Caco-2 (cell line): Measurements from ENCODE around the gene OR11H6. TPM values are rescaled to one million over a fixed set of nuclear protein-coding genes. Genes with fewer than 3 reads are reported as not detected.
"Not testable (repeated sequence)": the region's sequence is repeated elsewhere in the genome, so short reads cannot be mapped to it uniquely, and the experiment has no call there.

Experiments used
- BruUV-seq: library from RNA; stranded (reverse); fragments of 400-500 nt; replicated peaks from 2 replicates; lab custom pipeline; 2021; lab: Mats Ljungman, UMichigan
- CTCF ChIA-PET: fragments of 300-600 bp; sonication (Branson Sonifier 250); formaldehyde crosslinking; loops from one replicate; lab custom pipeline; 2022; ENCODE audit warnings: antibody characterized with exemption; lab: Charles Lee
- POLR2A ChIA-PET: fragments of 300-600 bp; sonication (Branson Sonifier 250); formaldehyde crosslinking; loops from one replicate; lab custom pipeline; 2022; ENCODE audit warnings: antibody characterized with exemption; lab: Charles Lee
- DNase-seq, 2 experiments: peaks; one replicate each; pipeline versions ENCODE4 v3.0.0 to v3.0.0-alpha.2; 2020 to 2022
- H3K27me3 ChIP-seq: replicated peaks from 2 replicates; pipeline ENCODE4 v1.6.0; 2011; ENCODE audit warnings: low read length; ENCODE audit not compliant: control insufficient read depth, insufficient read depth
- H3K36me3 ChIP-seq: 2 replicates; pipeline ENCODE4 v1.5.1; 2011; ENCODE audit warnings: low read length; ENCODE audit not compliant: control insufficient read depth, insufficient read depth
- H3K4me1 ChIP-seq: fragments of 250-450 bp; sonication (Bioruptor Pico); 2 replicates; pipeline ENCODE4 v1.5.1; 2020; ENCODE audit warnings: mild to moderate bottlenecking
- H3K4me3 ChIP-seq: 2 replicates; pipeline ENCODE4 v1.5.1; 2011; ENCODE audit warnings: low read depth, mild to moderate bottlenecking, control low read depth, low read length
- H3K9me3 ChIP-seq: fragments of 250-450 bp; sonication (Bioruptor Pico); 2 replicates; pipeline ENCODE4 v1.5.1; 2020; ENCODE audit warnings: mild to moderate bottlenecking, moderate library complexity
- H3K27ac Mint-ChIP-seq: one replicate; pipeline ENCODE4 v1.8.0; 2022; ENCODE audit warnings: mixed read lengths; ENCODE audit not compliant: unreplicated experiment
- H3K27me3 Mint-ChIP-seq: one replicate; pipeline ENCODE4 v1.8.0; 2022; ENCODE audit warnings: mixed read lengths; ENCODE audit not compliant: insufficient read depth, unreplicated experiment
- H3K36me3 Mint-ChIP-seq: one replicate; pipeline ENCODE4 v1.8.0; 2022; ENCODE audit warnings: mild to moderate bottlenecking, mixed read lengths; ENCODE audit not compliant: insufficient read depth, unreplicated experiment
- H3K4me1 Mint-ChIP-seq: one replicate; pipeline ENCODE4 v1.8.0; 2022; ENCODE audit warnings: low read depth, mixed read lengths; ENCODE audit not compliant: unreplicated experiment
- H3K4me3 Mint-ChIP-seq: one replicate; pipeline ENCODE4 v1.8.0; 2022; ENCODE audit warnings: mild to moderate bottlenecking, moderate library complexity, mixed read lengths; ENCODE audit not compliant: unreplicated experiment
- H3K9me3 Mint-ChIP-seq: one replicate; pipeline ENCODE4 v1.8.0; 2022; ENCODE audit warnings: mixed read lengths; ENCODE audit not compliant: unreplicated experiment
- CTCF ChIP-seq, 2 experiments: fragments of 200-600 bp in 1 of 2; IDR thresholded peaks; 1 replicate in 1 of 2; 2 replicates in 1 of 2; pipeline versions ENCODE4 v1.5.1 to v1.8.0; 2011 to 2022; ENCODE audit warnings: antibody characterized with exemption in 1 of 2, control low read depth in 1 of 2, inconsistent platforms in 1 of 2, low read depth in 1 of 2, low read length in 1 of 2, mild to moderate bottlenecking in 1 of 2, moderate library complexity in 1 of 2; ENCODE audit not compliant: insufficient read depth in 1 of 2, severe bottlenecking in 1 of 2, unreplicated experiment in 1 of 2
- intact Hi-C: fragments of 100-400 bp; cut with micrococcal nuclease; formaldehyde crosslinking; loops from one replicate; pipeline ENCODE4 v1.10.0; 2022; ENCODE audit not compliant: unreplicated experiment
- total RNA-seq: library from RNA; stranded (reverse); gene quantifications from 2 replicates; pipeline ENCODE4 v1.2.3, GENCODE V29; 2022

Gene OR11H6
- total RNA-seq, 1 experiment from 2014 or later, result not detected

DNA sequence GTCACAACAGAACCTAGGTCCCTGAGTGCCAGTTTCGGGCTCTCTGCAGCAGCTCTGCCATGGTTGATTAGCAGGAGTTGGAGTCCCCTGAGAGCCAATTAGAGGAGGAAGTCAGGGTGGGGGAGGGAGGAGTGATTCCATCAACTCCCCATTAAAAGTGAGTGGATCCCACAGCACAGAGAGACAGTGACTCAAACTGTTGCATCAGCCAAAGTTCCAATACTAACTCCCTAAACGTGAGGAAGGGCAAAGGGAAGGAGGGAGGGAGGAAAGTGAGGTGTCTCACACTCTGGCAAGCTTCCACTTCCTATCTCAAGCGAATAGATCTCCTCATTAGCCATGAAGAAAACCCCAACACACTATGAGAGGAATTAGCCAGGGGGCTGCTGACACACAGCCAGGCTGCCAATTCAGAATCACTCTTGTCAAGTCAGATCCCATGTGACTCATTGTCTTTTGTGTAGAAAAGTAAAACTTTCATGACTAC lies 39.2 kb downstream of the OR11H6 start:
- CTCF ChIA-PET, result no interaction called here
- DNase-seq, result no peak
- no peak for TF ChIP-seq CTCF (IDR thresholded peaks at IDR 0.05; ENCODE audit: insufficient read depth in 1 of 2, low read depth in 1 of 2, low read length in 1 of 2, severe bottlenecking in 1 of 2, unreplicated experiment in 1 of 2)
- H3K4me3 ChIP-seq, result no peak overlapping the region
- Mint-ChIP-seq H3K9me3 (no peaks in the 10 kb centered on the region), H3K36me3 (no peaks in the 10 kb centered on the region), H3K4me3 (no peak overlapping the region), H3K27ac (no peak overlapping the region), H3K4me1 (no peaks in the 10 kb centered on the region), H3K27me3 (no peaks in the 10 kb centered on the region)
- H3K4me1 ChIP-seq, result no peaks in the 10 kb centered on the region
- H3K36me3 ChIP-seq, result no peaks in the 10 kb centered on the region
- H3K9me3 ChIP-seq, result no peaks in the 10 kb centered on the region
- POLR2A ChIA-PET, result no interaction called here
- no TSS peak for BruUV-seq
- H3K27me3 ChIP-seq, result no peaks in the 10 kb centered on the region
- intact Hi-C loops, result no loop called here

DNA sequence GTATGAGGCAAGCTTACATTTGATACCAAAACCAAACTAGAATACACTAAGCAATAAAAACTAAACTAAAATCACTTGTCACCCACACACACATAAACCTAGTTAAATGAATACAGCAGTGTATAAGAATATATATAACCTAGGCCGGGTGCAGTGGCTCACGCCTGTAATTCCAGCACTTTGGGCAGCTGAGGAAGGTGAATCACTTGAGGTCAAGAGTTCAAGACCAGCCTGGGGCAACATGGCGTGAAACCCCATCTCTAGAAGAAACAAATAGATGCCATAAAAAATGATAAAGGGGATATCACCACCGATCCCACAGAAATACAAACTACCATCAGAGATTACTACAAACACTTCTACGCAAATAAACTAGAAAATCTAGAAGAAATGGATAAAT lies 40.9 kb downstream of the OR11H6 start:
- H3K27me3 Mint-ChIP-seq, H3K36me3 ChIP-seq, H3K4me1 ChIP-seq, H3K27ac Mint-ChIP-seq, H3K9me3 ChIP-seq, POLR2A ChIA-PET, H3K4me1 Mint-ChIP-seq, H3K36me3 Mint-ChIP-seq, H3K27me3 ChIP-seq, DNase-seq, BruUV-seq, H3K4me3 ChIP-seq, H3K4me3 Mint-ChIP-seq, intact Hi-C loops, CTCF ChIA-PET, H3K9me3 Mint-ChIP-seq: not testable (repeated sequence)

GRCh38 chr14:20274062-20274461 lies 50.6 kb downstream of the OR11H6 start:
- H3K4me1 ChIP-seq, result no peaks in the 10 kb centered on the region
- DNase-seq, result no peak
- Mint-ChIP-seq H3K4me1 (no peaks in the 10 kb centered on the region), H3K4me3 (no peak overlapping the region), H3K9me3 (peaks cover 58% of the 10 kb centered on the region), H3K36me3 (peaks cover 5% of the 10 kb centered on the region), H3K27ac (no peak overlapping the region), H3K27me3 (no peaks in the 10 kb centered on the region)
- TF ChIP-seq CTCF (IDR thresholded peaks at IDR 0.05; ENCODE audit: insufficient read depth in 1 of 2, low read depth in 1 of 2, low read length in 1 of 2, severe bottlenecking in 1 of 2, unreplicated experiment in 1 of 2), result no peak
- ChIA-PET POLR2A (no interaction called here), CTCF (no interaction called here)
- peaks cover 26% of the 10 kb centered on the region for H3K9me3 ChIP-seq
- H3K36me3 ChIP-seq, result no peaks in the 10 kb centered on the region
- intact Hi-C loops, result no loop called here
- no peaks in the 10 kb centered on the region for H3K27me3 ChIP-seq
- no TSS peak for BruUV-seq
- H3K4me3 ChIP-seq, result no peak overlapping the region

Other genes with a start within 250 kb of the OR11H6 start
- not detected in 2 replicates for gene OR4K15, start 248.1 kb upstream of the OR11H6 start, total RNA-seq
- gene OR4Q2, start 221.5 kb upstream of the OR11H6 start, total RNA-seq, result not detected in 2 replicates
- not detected in 2 replicates for gene OR4K14, start 204.4 kb upstream of the OR11H6 start, total RNA-seq
- gene OR4K13, start 187.7 kb upstream of the OR11H6 start, total RNA-seq, result not detected in 2 replicates
- not detected in 2 replicates for gene OR4L1, start 163.7 kb upstream of the OR11H6 start, total RNA-seq
- not detected in 2 replicates for gene OR4K17, start 113.0 kb upstream of the OR11H6 start, total RNA-seq
- gene OR4N5, start 84.9 kb upstream of the OR11H6 start, total RNA-seq, result not detected in 2 replicates
- not detected in 2 replicates for gene OR11G2, start 32.8 kb upstream of the OR11H6 start, total RNA-seq
- gene OR11H7, start 5.3 kb downstream of the OR11H6 start, total RNA-seq, result not detected in 2 replicates
- gene OR11H4, start 15.6 kb downstream of the OR11H6 start, total RNA-seq, result not detected in 2 replicates
- gene TTC5, start 82.2 kb downstream of the OR11H6 start, total RNA-seq, result 20.6 and 27.2 TPM in 2 replicates
- gene CCNB1IP1, start 109.6 kb downstream of the OR11H6 start, total RNA-seq, result 111 and 118 TPM in 2 replicates
- gene PARP2, start 119.9 kb downstream of the OR11H6 start, total RNA-seq, result 41.1 and 49.4 TPM in 2 replicates
- gene TEP1, start 189.8 kb downstream of the OR11H6 start, total RNA-seq, result 18.8 and 23.2 TPM in 2 replicates
- not detected in 2 replicates for gene KLHL33, start 212.5 kb downstream of the OR11H6 start, total RNA-seq
- gene OSGEP, start 231.1 kb downstream of the OR11H6 start, total RNA-seq, result 63.1 and 64.3 TPM in 2 replicates
- gene APEX1, start 231.5 kb downstream of the OR11H6 start, total RNA-seq, result 176 and 185 TPM in 2 replicates
- 39.6 and 46.2 TPM in 2 replicates for gene PIP4P1, start 237.7 kb downstream of the OR11H6 start, total RNA-seq
- gene PNP, start 245.7 kb downstream of the OR11H6 start, total RNA-seq, result 59.1 and 67.2 TPM in 2 replicates